Adrenal gland (tissue), 5 donors: ENCODE measurements around the gene APBA1.

Source experiments
- POLR2A ChIP-seq, 2 donors: fragments of 450-650 bp; IDR thresholded peaks; one replicate each; pipeline ENCODE4 v1.6.1; 2017; ENCODE audit warnings: antibody characterized with exemption in 2 of 2, mild to moderate bottlenecking in 2 of 2, moderate library complexity in 1 of 2
- TF ChIP-seq, protein P1 (sequence below), 6 experiments: fragments of 450-650 bp in 4 of 6; fragments of 200-600 bp in 2 of 6; sonication (generic) in 1 of 6; IDR thresholded peaks; 1 replicate in 5 of 6; 2 replicates in 1 of 6; pipeline versions ENCODE4 v1.5.1 to v1.8.0; 2016 to 2021; ENCODE audit warnings: antibody characterized with exemption in 6 of 6, mild to moderate bottlenecking in 2 of 6, moderate library complexity in 1 of 6
- donor health status: DM: no; HTN: no; CAD: no.

- TF ChIP-seq POLR2A (IDR thresholded peaks at IDR 0.05), result no peak
- TF ChIP-seq, protein P1, sequence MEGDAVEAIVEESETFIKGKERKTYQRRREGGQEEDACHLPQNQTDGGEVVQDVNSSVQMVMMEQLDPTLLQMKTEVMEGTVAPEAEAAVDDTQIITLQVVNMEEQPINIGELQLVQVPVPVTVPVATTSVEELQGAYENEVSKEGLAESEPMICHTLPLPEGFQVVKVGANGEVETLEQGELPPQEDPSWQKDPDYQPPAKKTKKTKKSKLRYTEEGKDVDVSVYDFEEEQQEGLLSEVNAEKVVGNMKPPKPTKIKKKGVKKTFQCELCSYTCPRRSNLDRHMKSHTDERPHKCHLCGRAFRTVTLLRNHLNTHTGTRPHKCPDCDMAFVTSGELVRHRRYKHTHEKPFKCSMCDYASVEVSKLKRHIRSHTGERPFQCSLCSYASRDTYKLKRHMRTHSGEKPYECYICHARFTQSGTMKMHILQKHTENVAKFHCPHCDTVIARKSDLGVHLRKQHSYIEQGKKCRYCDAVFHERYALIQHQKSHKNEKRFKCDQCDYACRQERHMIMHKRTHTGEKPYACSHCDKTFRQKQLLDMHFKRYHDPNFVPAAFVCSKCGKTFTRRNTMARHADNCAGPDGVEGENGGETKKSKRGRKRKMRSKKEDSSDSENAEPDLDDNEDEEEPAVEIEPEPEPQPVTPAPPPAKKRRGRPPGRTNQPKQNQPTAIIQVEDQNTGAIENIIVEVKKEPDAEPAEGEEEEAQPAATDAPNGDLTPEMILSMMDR (IDR thresholded peaks at IDR 0.05), result no peak
Measured at GRCh38 chr9:69655065-69655464, 17.1 kb downstream of the APBA1 start.
